GM19099 (cell line): Measurements from ENCODE around the gene C2orf49.

Source experiments
- POLR2A ChIP-seq: IDR thresholded peaks from 3 replicates; pipeline ENCODE4 v1.6.1; 2011; ENCODE audit warnings: low read depth; ENCODE audit not compliant: insufficient read length; ENCODE audit errors: extremely low read depth

C2orf49 gene

GRCh38 chr2:105396254-105397024 is 59.1 kb downstream of the C2orf49 start:
- TF ChIP-seq POLR2A, result no peak

GRCh38 chr2:105397025-105397722 is 59.8 kb downstream of the C2orf49 start:
- no peak for TF ChIP-seq POLR2A

- no peak for TF ChIP-seq POLR2A
Observed at GRCh38 chr2:105397953-105398335, 60.6 kb downstream of the C2orf49 start.

- TF ChIP-seq POLR2A, result no peak
Observed at GRCh38 chr2:105398336-105399206, 61.2 kb downstream of the C2orf49 start, which contains the start of gene FHL2. Gene FHL2, minus strand, starts transcription at chr2:105399051. Its CDS starts 12,535 bp downstream, at chr2:105386516.
